ENCODE measurements around the gene RELN. TPM values are rescaled to one million over a fixed set of nuclear protein-coding genes. Genes with fewer than 3 reads are reported as not detected.

The RELN gene
- total and polyA plus RNA-seq, 10 of the 15 experiments (the other 5 are each of a cell fraction or from before 2014, with no cell fraction given) = 0.11 to 0.21 TPM; not detected in 8

DNA sequence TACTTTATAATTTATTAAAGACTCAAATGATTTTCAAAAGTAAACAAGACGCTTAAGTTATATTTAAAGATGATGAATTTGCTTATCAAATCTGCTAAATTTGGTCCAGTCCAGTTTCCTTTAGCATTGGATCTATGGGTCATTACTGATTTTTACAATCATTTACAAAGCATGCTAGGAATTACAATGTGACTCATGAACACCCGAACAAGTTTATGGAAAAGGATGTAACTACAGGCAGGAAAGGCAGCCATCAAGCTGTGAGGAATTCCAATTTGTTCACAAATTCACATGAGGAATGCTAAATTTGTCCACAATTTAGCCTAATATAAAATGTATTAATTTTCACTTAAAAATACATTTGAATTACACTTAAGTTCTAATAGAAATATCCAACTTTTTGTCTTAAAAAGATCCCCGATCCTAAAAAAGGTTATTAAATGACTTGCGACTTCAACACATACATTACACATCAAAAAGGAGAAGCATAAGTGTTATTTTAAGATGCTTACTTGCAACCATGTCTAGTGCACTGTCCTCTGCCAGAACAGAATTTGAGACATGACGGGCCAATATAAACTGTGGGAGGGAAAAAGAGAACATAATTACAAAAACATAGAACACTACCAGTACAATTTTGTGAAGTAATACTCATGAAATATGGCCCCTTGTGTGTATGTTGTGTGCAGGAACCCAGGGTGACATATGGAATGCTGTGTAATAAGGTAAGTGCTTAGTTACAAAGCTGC is 349.3 kb downstream of the RELN start:
- Histone ChIP-seq H3K4me1 (ENCODE audit: control insufficient read depth, insufficient read depth, low read length) (no peaks in the 10 kb centered on the region), H3K9ac (ENCODE audit: control insufficient read depth, insufficient read depth, low read length) (no peak overlapping the region), H4K20me1 (ENCODE audit: control insufficient read depth, insufficient read depth) (no peaks in the 10 kb centered on the region), H3K4me2 (ENCODE audit: control insufficient read depth, insufficient read depth) (no peak overlapping the region), H3K4me3 (no peak overlapping the region), H3K36me3 (ENCODE audit: control insufficient read depth in 2 of 2, insufficient read depth in 2 of 2, low read length in 1 of 2) (no peaks in the 10 kb centered on the region), H3K9me3 (replicated peaks; ENCODE audit: control insufficient read depth, insufficient read depth, low read length) (no peaks in the 10 kb centered on the region), H3K79me2 (ENCODE audit: control insufficient read depth, insufficient read depth, low read length) (no peaks in the 10 kb centered on the region), H3K27me3 (replicated peaks in 1 of 2; ENCODE audit: control insufficient read depth in 2 of 2, insufficient read depth in 2 of 2, low read length in 1 of 2) (no peaks in the 10 kb centered on the region), H3K27ac (ENCODE audit: control insufficient read depth, insufficient read depth) (no peak overlapping the region), H2AFZ (ENCODE audit: control insufficient read depth, low read depth, low read length) (no peak overlapping the region)
- POLR2A ChIA-PET = no interaction called here
- intact Hi-C loops (cut with micrococcal nuclease; ENCODE audit: unreplicated experiment) (no loop called here), in situ Hi-C loops (cut with MboI) (no loop called here)
- WGBS (ENCODE audit: insufficient coverage, insufficient replicate concordance, low lambda C conversion rate, missing lambda C conversion rate) = 49% methylated on average over 5 of the region's 5 CpGs
- no TSS peak for BruUV-seq (replicated peaks)
- DNase-seq (ENCODE audit: low read depth, low spot score) (no peak), ATAC-seq (no peak), FAIRE-seq (no peak)
- SMC1A ChIA-PET (ENCODE audit: uncharacterized antibody, unreplicated experiment) = no interaction called here
- CTCF ChIA-PET = no interaction called here
- RAD21 ChIA-PET (ENCODE audit: unreplicated experiment) = no interaction called here
- TF ChIP-seq, protein P1, sequence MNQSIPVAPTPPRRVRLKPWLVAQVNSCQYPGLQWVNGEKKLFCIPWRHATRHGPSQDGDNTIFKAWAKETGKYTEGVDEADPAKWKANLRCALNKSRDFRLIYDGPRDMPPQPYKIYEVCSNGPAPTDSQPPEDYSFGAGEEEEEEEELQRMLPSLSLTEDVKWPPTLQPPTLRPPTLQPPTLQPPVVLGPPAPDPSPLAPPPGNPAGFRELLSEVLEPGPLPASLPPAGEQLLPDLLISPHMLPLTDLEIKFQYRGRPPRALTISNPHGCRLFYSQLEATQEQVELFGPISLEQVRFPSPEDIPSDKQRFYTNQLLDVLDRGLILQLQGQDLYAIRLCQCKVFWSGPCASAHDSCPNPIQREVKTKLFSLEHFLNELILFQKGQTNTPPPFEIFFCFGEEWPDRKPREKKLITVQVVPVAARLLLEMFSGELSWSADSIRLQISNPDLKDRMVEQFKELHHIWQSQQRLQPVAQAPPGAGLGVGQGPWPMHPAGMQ (IDR thresholded peaks at IDR 0.05; ENCODE audit: borderline replicate concordance) = no peak
- TF ChIP-seq TCF7 (IDR thresholded peaks at IDR 0.05; ENCODE audit: borderline replicate concordance) = no peak
- TF ChIP-seq GATAD2B (conservative IDR thresholded peaks at IDR 0.05; ENCODE audit: low read depth) = no peak

DNA sequence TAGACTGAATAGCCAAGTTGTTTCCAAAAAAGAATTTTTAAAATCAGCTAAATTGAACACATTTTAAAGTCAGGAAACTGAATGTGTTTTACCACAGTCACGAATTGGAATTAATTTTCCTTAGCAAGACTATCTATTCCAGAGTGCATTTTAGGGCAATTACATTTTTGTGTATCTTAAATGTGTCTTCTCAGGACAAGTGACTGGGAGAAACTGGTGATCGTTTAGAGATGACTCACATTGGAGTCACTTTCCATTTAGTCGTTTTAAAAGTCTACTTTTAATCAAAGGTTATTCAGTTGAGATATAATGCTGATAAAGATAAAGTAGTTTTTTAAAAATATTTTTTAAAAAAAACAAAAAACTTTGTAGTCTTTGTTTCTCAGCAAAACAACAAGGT is 351.7 kb downstream of the RELN start:
- no peaks in the 10 kb centered on the region for H4K20me1 ChIP-seq (ENCODE audit: control insufficient read depth, insufficient read depth)
- H3K27me3 ChIP-seq (replicated peaks in 1 of 2; ENCODE audit: control insufficient read depth in 2 of 2, insufficient read depth in 2 of 2, low read length in 1 of 2) = no peaks in the 10 kb centered on the region
- FAIRE-seq (no peak), ATAC-seq (no peak), DNase-seq (ENCODE audit: low read depth, low spot score) (no peak)
- H3K4me1 ChIP-seq (ENCODE audit: control insufficient read depth, insufficient read depth, low read length) = no peaks in the 10 kb centered on the region
- POLR2A ChIA-PET = no interaction called here
- no peak overlapping the region for H3K9ac ChIP-seq (ENCODE audit: control insufficient read depth, insufficient read depth, low read length)
- RAD21 ChIA-PET (ENCODE audit: unreplicated experiment) = no interaction called here
- no TSS peak for BruUV-seq (replicated peaks)
- no peak overlapping the region for H3K4me3 ChIP-seq
- no peak overlapping the region for H3K27ac ChIP-seq (ENCODE audit: control insufficient read depth, insufficient read depth)
- WGBS (ENCODE audit: insufficient coverage, insufficient replicate concordance, low lambda C conversion rate, missing lambda C conversion rate) = 1% methylated on average over 3 of the region's 3 CpGs
- SMC1A ChIA-PET (ENCODE audit: uncharacterized antibody, unreplicated experiment) = no interaction called here
- no peaks in the 10 kb centered on the region for H3K9me3 ChIP-seq (replicated peaks; ENCODE audit: control insufficient read depth, insufficient read depth, low read length)
- no peak overlapping the region for H2AFZ ChIP-seq (ENCODE audit: control insufficient read depth, low read depth, low read length)
- intact Hi-C loops (cut with micrococcal nuclease; ENCODE audit: unreplicated experiment) (no loop called here), in situ Hi-C loops (cut with MboI) (no loop called here)
- no peaks in the 10 kb centered on the region for H3K36me3 ChIP-seq (ENCODE audit: control insufficient read depth in 2 of 2, insufficient read depth in 2 of 2, low read length in 1 of 2)
- H3K79me2 ChIP-seq (ENCODE audit: control insufficient read depth, insufficient read depth, low read length) = no peaks in the 10 kb centered on the region
- no peak overlapping the region for H3K4me2 ChIP-seq (ENCODE audit: control insufficient read depth, insufficient read depth)
- CTCF ChIA-PET = no interaction called here
- TF ChIP-seq, protein P2, sequence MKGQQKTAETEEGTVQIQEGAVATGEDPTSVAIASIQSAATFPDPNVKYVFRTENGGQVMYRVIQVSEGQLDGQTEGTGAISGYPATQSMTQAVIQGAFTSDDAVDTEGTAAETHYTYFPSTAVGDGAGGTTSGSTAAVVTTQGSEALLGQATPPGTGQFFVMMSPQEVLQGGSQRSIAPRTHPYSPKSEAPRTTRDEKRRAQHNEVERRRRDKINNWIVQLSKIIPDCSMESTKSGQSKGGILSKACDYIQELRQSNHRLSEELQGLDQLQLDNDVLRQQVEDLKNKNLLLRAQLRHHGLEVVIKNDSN (IDR thresholded peaks at IDR 0.05; ENCODE audit: borderline replicate concordance, extremely low read length, insufficient read depth, low read depth, low read length) = no peak
- TF ChIP-seq RCOR1 (conservative IDR thresholded peaks at IDR 0.05; ENCODE audit: low read depth, low read length) (no peak), NFIC (IDR thresholded peaks at IDR 0.05; ENCODE audit: low read depth, low read length) (no peak), ZNF207 (IDR thresholded peaks at IDR 0.05; ENCODE audit: borderline replicate concordance) (no peak)
- TF ChIP-seq, protein P3, sequence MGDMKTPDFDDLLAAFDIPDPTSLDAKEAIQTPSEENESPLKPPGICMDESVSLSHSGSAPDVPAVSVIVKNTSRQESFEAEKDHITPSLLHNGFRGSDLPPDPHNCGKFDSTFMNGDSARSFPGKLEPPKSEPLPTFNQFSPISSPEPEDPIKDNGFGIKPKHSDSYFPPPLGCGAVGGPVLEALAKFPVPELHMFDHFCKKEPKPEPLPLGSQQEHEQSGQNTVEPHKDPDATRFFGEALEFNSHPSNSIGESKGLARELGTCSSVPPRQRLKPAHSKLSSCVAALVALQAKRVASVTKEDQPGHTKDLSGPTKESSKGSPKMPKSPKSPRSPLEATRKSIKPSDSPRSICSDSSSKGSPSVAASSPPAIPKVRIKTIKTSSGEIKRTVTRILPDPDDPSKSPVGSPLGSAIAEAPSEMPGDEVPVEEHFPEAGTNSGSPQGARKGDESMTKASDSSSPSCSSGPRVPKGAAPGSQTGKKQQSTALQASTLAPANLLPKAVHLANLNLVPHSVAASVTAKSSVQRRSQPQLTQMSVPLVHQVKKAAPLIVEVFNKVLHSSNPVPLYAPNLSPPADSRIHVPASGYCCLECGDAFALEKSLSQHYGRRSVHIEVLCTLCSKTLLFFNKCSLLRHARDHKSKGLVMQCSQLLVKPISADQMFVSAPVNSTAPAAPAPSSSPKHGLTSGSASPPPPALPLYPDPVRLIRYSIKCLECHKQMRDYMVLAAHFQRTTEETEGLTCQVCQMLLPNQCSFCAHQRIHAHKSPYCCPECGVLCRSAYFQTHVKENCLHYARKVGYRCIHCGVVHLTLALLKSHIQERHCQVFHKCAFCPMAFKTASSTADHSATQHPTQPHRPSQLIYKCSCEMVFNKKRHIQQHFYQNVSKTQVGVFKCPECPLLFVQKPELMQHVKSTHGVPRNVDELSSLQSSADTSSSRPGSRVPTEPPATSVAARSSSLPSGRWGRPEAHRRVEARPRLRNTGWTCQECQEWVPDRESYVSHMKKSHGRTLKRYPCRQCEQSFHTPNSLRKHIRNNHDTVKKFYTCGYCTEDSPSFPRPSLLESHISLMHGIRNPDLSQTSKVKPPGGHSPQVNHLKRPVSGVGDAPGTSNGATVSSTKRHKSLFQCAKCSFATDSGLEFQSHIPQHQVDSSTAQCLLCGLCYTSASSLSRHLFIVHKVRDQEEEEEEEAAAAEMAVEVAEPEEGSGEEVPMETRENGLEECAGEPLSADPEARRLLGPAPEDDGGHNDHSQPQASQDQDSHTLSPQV (IDR thresholded peaks at IDR 0.05) = no peak
- TF ChIP-seq, protein P1 (IDR thresholded peaks at IDR 0.05; ENCODE audit: borderline replicate concordance) = no peak

Data from GM12878 (cell line).